Natural killer cell (primary cell): ENCODE results near the gene TMCC1. TPM values are rescaled to one million over a fixed set of nuclear protein-coding genes. Genes with fewer than 3 reads are reported as not detected.

Source experiments
- ATAC-seq, 3 donors: fragments of 150-1000 bp in 2 of 3; fragments of 200-7000 bp in 1 of 3; cut with Tn5 transposase; 1 replicate in 1 of 3; 2 replicates in 2 of 3; pipeline ENCODE4 v1.10.0; 2021; ENCODE audit warnings: mild to moderate bottlenecking in 2 of 3, moderate library complexity in 2 of 3
- DNase-seq, 2 donors: peaks; one replicate each; pipeline versions ENCODE4 v3.0.0 to v3.0.0-alpha.2; 2013 to 2021; ENCODE audit warnings: mixed read lengths in 1 of 2
- H3K27ac ChIP-seq: one replicate; pipeline ENCODE4 v1.5.1; 2013; ENCODE audit warnings: mild to moderate bottlenecking, low read length
- H3K27me3 ChIP-seq: one replicate; pipeline ENCODE4 v1.6.1; 2013; ENCODE audit warnings: low read length; ENCODE audit not compliant: control insufficient read depth, insufficient read depth
- H3K36me3 ChIP-seq: one replicate; pipeline ENCODE4 v1.6.1; 2013; ENCODE audit warnings: low read length; ENCODE audit not compliant: control insufficient read depth, insufficient read depth
- H3K4me1 ChIP-seq: one replicate; pipeline ENCODE4 v1.6.1; 2013; ENCODE audit warnings: low read length; ENCODE audit not compliant: control insufficient read depth, insufficient read depth
- H3K4me3 ChIP-seq: one replicate; pipeline ENCODE4 v1.5.1; 2013; ENCODE audit warnings: low read length
- H3K9me3 ChIP-seq: one replicate; pipeline ENCODE4 v1.6.1; 2013; ENCODE audit warnings: low read length; ENCODE audit not compliant: control insufficient read depth, insufficient read depth
- H3K27ac Mint-ChIP-seq, 2 donors: one replicate each; pipeline ENCODE4 v1.8.0; 2022; ENCODE audit warnings: mild to moderate bottlenecking in 2 of 2, mixed read lengths in 2 of 2, moderate library complexity in 1 of 2
- H3K27me3 Mint-ChIP-seq, 2 donors: one replicate each; pipeline ENCODE4 v1.8.0; 2022; ENCODE audit warnings: low read depth in 2 of 2, mixed read lengths in 2 of 2
- H3K36me3 Mint-ChIP-seq: one replicate; pipeline ENCODE4 v1.8.0; 2022; ENCODE audit warnings: mixed read lengths
- H3K4me1 Mint-ChIP-seq, 2 donors: one replicate each; pipeline ENCODE4 v1.8.0; 2022; ENCODE audit warnings: mixed read lengths in 2 of 2
- H3K4me3 Mint-ChIP-seq: one replicate; pipeline ENCODE4 v1.8.0; 2022; ENCODE audit warnings: mild to moderate bottlenecking, moderate library complexity, mixed read lengths
- H3K9me3 Mint-ChIP-seq, 2 donors: one replicate each; pipeline ENCODE4 v1.8.0; 2022; ENCODE audit warnings: mixed read lengths in 2 of 2
- WGBS: methylation state at CpG from one replicate; pipeline ENCODE4 v1.1.7; 2013; ENCODE audit warnings: missing lambda C conversion rate; ENCODE audit not compliant: insufficient coverage; 5-methylcytosine and 5-hydroxymethylcytosine counted together
- intact Hi-C: fragments of 100-400 bp; cut with micrococcal nuclease; formaldehyde crosslinking; loops from one replicate; pipeline ENCODE4 v1.14.2; 2022
- total RNA-seq, 4 donors: library from RNA; stranded (reverse); fragments of 120-200 nt in 1 of 4; gene quantifications; one replicate each; pipeline versions ENCODE4 v1.2.3 to v1.2.4, GENCODE V29; 2013 to 2022
- TF ChIP-seq, protein P1 (sequence below): fragments of 200-600 bp; IDR thresholded peaks from one replicate; pipeline ENCODE4 v1.8.0; 2022; ENCODE audit warnings: antibody characterized with exemption

The TMCC1 gene
- total RNA-seq, 3 donors from 2014 or later (not counting 1 experiment from before 2014, with no cell fraction given): 26.4 to 36.7 (median 31.7) TPM

DNA sequence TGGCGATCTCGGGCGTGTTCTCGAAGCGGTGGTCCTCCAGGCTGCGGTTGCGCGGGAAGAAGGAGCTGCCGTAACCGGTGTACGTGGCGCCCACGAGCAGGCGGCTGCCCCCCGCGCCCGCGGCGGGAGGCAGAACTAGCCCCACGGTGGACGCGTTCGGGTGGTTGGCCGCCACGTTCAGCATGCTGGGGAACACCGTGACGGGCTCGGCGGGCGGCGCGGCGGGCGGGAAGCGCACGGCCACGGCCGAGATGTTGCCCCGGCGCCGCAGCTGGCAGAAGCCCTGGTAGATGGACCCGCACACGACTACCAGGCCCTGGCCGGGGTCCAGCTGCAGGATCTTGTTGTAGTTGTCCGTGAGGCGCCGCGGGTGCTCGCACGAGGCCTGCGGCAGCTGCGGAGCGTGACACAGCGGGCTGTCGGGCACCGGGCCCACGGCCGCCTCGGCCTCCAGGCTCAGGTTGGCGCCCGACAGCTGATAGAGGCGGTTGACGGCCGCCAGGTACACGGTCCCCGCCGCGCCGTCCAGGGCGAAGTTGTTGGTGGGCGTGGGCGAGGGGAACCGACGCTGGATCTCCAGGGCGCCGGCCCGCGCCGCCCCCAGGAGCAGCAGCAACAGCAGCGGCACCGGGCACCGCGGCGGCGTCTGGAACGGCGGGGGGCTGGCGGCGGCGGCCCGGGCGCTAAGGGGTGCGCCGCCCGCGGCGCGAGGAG is 287.4 kb downstream of the TMCC1 start:
- peak overlapping the region; percentile 80 to 85 for H3K27ac Mint-ChIP-seq
- no peaks in the 10 kb centered on the region for H3K36me3 ChIP-seq
- peaks cover 2% of the 10 kb centered on the region for H3K27me3 ChIP-seq
- H3K27ac ChIP-seq: no peak overlapping the region
- TF ChIP-seq, protein P1, sequence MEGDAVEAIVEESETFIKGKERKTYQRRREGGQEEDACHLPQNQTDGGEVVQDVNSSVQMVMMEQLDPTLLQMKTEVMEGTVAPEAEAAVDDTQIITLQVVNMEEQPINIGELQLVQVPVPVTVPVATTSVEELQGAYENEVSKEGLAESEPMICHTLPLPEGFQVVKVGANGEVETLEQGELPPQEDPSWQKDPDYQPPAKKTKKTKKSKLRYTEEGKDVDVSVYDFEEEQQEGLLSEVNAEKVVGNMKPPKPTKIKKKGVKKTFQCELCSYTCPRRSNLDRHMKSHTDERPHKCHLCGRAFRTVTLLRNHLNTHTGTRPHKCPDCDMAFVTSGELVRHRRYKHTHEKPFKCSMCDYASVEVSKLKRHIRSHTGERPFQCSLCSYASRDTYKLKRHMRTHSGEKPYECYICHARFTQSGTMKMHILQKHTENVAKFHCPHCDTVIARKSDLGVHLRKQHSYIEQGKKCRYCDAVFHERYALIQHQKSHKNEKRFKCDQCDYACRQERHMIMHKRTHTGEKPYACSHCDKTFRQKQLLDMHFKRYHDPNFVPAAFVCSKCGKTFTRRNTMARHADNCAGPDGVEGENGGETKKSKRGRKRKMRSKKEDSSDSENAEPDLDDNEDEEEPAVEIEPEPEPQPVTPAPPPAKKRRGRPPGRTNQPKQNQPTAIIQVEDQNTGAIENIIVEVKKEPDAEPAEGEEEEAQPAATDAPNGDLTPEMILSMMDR: no peak
- H3K27me3 Mint-ChIP-seq: peaks cover 0 to 16% of the 10 kb centered on the region in 2 donors
- H3K9me3 Mint-ChIP-seq: no peaks in the 10 kb centered on the region
- no peaks in the 10 kb centered on the region for H3K36me3 Mint-ChIP-seq
- DNase-seq: peak in 1 of 2 donors; percentile 40
- intact Hi-C loops: no loop called here
- H3K4me1 ChIP-seq: peaks cover 62% of the 10 kb centered on the region
- WGBS: under 1% methylated on average over 98 of the region's 98 CpGs
- H3K4me3 Mint-ChIP-seq: peak overlapping the region; percentile 99
- ATAC-seq: peak; percentile 12 to 23 (median 23)
- H3K4me3 ChIP-seq: peak overlapping the region; percentile 30
- no peaks in the 10 kb centered on the region for H3K9me3 ChIP-seq
- H3K4me1 Mint-ChIP-seq: peaks cover 59 to 62% of the 10 kb centered on the region in 2 donors

DNA sequence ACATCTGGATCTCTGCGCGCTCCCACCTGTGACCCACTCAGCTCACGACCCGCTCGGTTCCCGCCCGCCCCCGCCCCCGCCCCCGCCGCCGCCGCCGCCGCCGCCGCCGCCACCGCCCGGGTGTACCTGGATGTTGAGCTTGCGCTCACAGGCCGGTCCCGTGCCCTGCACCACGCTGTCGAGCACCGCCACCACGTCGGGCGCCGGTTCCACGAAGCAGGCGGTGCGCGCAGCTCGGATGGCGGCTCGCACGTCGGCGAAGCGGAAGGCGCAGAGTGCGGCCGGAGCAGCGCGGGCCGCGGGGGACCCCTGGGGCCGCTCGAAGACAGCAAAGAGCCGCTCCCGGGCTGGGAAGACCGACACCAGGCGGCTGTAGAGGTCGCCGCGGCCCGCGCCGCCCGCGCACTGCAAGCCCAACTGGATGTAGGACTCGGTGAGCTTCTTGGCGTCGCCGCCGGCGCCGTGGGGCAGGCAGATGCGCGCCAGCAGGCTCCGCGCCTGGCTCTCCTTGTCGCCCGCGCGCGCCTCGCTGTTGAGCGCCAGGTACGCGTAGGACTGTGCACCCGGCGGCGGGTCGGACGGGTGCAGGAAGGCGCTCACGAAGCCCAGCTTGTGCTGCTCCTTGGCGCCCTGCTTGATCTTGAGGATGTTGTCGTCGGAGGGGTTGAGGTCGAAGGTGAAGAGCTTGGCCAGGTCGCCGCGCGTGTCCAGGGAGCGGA is 288.1 kb downstream of the TMCC1 start:
- DNase-seq (peak; percentile 42 to 74), ATAC-seq (peak; percentile 54 to 57 (median 55))
- Mint-ChIP-seq H3K27ac (peak overlapping the region; percentile 80 to 85), H3K9me3 (no peaks in the 10 kb centered on the region), H3K36me3 (no peaks in the 10 kb centered on the region), H3K27me3 (peaks cover 0 to 16% of the 10 kb centered on the region in 2 donors), H3K4me3 (peak overlapping the region; percentile 99), H3K4me1 (peaks cover 63 to 66% of the 10 kb centered on the region in 2 donors)
- Histone ChIP-seq H3K9me3 (no peaks in the 10 kb centered on the region), H3K27ac (no peak overlapping the region), H3K36me3 (no peaks in the 10 kb centered on the region), H3K4me1 (peaks cover 66% of the 10 kb centered on the region), H3K27me3 (peaks cover 2% of the 10 kb centered on the region), H3K4me3 (peak overlapping the region; percentile 31)
- WGBS: 1% methylated on average over 98 of the region's 98 CpGs
- intact Hi-C loops: no loop called here
- TF ChIP-seq, protein P1: no peak

DNA sequence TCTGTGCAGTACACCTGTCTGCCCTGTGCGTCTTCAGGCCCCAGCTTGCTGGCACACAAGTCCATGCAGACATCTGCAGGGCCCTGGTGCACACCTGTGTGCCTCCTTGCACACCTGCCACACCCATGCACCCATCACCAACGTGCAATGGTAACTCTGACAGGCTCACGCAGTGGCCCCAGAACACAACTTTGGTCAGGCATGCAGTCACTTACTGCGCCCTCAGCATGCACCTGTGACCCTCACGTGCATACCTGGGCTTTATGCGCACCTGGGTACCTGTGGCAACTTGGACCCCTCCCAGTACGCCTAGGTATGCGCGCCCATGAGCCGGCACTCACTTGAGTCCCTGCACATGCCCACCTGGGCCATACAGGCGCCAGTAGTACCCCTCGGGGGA is 288.7 kb downstream of the TMCC1 start:
- peak overlapping the region; percentile 79 for H3K4me3 Mint-ChIP-seq
- intact Hi-C loops: no loop called here
- H3K4me1 Mint-ChIP-seq: peaks cover 65 to 67% of the 10 kb centered on the region in 2 donors
- TF ChIP-seq, protein P1: no peak
- no peaks in the 10 kb centered on the region for H3K36me3 Mint-ChIP-seq
- H3K36me3 ChIP-seq: no peaks in the 10 kb centered on the region
- peak overlapping the region; percentile 31 for H3K4me3 ChIP-seq
- H3K27ac Mint-ChIP-seq: no peak overlapping the region
- no peaks in the 10 kb centered on the region for H3K9me3 Mint-ChIP-seq
- H3K27ac ChIP-seq: no peak overlapping the region
- H3K4me1 ChIP-seq: peaks cover 72% of the 10 kb centered on the region
- no peaks in the 10 kb centered on the region for H3K9me3 ChIP-seq
- peaks cover 0 to 16% of the 10 kb centered on the region in 2 donors for H3K27me3 Mint-ChIP-seq
- H3K27me3 ChIP-seq: peaks cover 2% of the 10 kb centered on the region
- 56% methylated on average over 12 of the region's 12 CpGs for WGBS
- peak in 1 of 2 donors; percentile 20 for DNase-seq
- no peak for ATAC-seq
